Left ventricle myocardium inferior (tissue), 1 donor: ENCODE results near the gene CWC22. TPM values are rescaled to one million over a fixed set of nuclear protein-coding genes. Genes with fewer than 3 reads are reported as not detected.
"Not testable (repeated sequence)": the region's sequence is repeated elsewhere in the genome, so short reads cannot be mapped to it uniquely, and the experiment has no call there.

Experiments used
- DNase-seq: peaks from one replicate; pipeline ENCODE4 v3.0.0-alpha.2; 2020
- H3K27ac ChIP-seq: fragments of 200-600 bp; replicated peaks from 2 replicates; pipeline ENCODE4 v1.8.0; 2021
- H3K27me3 ChIP-seq: fragments of 200-600 bp; 2 replicates; pipeline ENCODE4 v1.8.0; 2021; ENCODE audit warnings: low read depth
- H3K36me3 ChIP-seq: fragments of 200-600 bp; 2 replicates; pipeline ENCODE4 v1.8.0; 2021
- H3K4me1 ChIP-seq: fragments of 200-600 bp; 2 replicates; pipeline ENCODE4 v1.8.0; 2021
- H3K4me3 ChIP-seq: fragments of 200-600 bp; 2 replicates; pipeline ENCODE4 v1.8.0; 2021; ENCODE audit warnings: mild to moderate bottlenecking, moderate library complexity
- H3K9me3 ChIP-seq: fragments of 200-600 bp; replicated peaks from 2 replicates; pipeline ENCODE4 v1.8.0; 2021
- intact Hi-C: fragments of 100-400 bp; cut with micrococcal nuclease; formaldehyde crosslinking; loops from one replicate; pipeline ENCODE4 v1.11.0; 2022
- total RNA-seq: library from RNA; stranded (reverse); fragmentation: NEBNext Ultra II Directional; extraction: Animal tissue kit (Norgen Biotek cat#: 25700); gene quantifications from one replicate; pipeline ENCODE4 v1.2.1, GENCODE V29; 2021
- TF ChIP-seq, protein P1 (sequence below): fragments of 200-600 bp; IDR thresholded peaks from 2 replicates; pipeline ENCODE4 v1.8.0; 2021; ENCODE audit warnings: antibody characterized with exemption, mild to moderate bottlenecking, borderline replicate concordance
- donor health status: DM: no; HTN: yes; CAD: no; lungs with severe emphysema.

The CWC22 gene
- total RNA-seq, 1 donor from 2014 or later: 12.0 TPM

- Histone ChIP-seq H3K27ac (no peak overlapping the region), H3K4me3 (no peak overlapping the region), H3K27me3 (no peaks in the 10 kb centered on the region), H3K4me1 (no peaks in the 10 kb centered on the region), H3K9me3 (no peaks in the 10 kb centered on the region), H3K36me3 (peaks cover 70% of the 10 kb centered on the region)
- DNase-seq: no peak
- TF ChIP-seq, protein P1, sequence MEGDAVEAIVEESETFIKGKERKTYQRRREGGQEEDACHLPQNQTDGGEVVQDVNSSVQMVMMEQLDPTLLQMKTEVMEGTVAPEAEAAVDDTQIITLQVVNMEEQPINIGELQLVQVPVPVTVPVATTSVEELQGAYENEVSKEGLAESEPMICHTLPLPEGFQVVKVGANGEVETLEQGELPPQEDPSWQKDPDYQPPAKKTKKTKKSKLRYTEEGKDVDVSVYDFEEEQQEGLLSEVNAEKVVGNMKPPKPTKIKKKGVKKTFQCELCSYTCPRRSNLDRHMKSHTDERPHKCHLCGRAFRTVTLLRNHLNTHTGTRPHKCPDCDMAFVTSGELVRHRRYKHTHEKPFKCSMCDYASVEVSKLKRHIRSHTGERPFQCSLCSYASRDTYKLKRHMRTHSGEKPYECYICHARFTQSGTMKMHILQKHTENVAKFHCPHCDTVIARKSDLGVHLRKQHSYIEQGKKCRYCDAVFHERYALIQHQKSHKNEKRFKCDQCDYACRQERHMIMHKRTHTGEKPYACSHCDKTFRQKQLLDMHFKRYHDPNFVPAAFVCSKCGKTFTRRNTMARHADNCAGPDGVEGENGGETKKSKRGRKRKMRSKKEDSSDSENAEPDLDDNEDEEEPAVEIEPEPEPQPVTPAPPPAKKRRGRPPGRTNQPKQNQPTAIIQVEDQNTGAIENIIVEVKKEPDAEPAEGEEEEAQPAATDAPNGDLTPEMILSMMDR: no peak
- intact Hi-C loops: no loop called here
These were observed 43.5 kb downstream of the CWC22 start for GRCh38 chr2:179963626-179964025.

GRCh38 chr2:179958251-179958650 lies 48.8 kb downstream of the CWC22 start:
- H3K36me3 ChIP-seq: peaks cover 73% of the 10 kb centered on the region
- H3K4me1 ChIP-seq, H3K27ac ChIP-seq, H3K4me3 ChIP-seq, intact Hi-C loops, DNase-seq, H3K9me3 ChIP-seq, H3K27me3 ChIP-seq: not testable (repeated sequence)

- no peaks in the 10 kb centered on the region for H3K27me3 ChIP-seq
- intact Hi-C loops: no loop called here
- no peaks in the 10 kb centered on the region for H3K9me3 ChIP-seq
- no peaks in the 10 kb centered on the region for H3K4me1 ChIP-seq
- H3K27ac ChIP-seq: no peak overlapping the region
- TF ChIP-seq, protein P1: no peak
- peaks cover 81% of the 10 kb centered on the region for H3K36me3 ChIP-seq
- no peak for DNase-seq
- H3K4me3 ChIP-seq: no peak overlapping the region
These were observed 53.1 kb downstream of the CWC22 start for GRCh38 chr2:179954026-179954425.

GRCh38 chr2:179953359-179953758 lies 53.7 kb downstream of the CWC22 start:
- TF ChIP-seq, protein P1: no peak
- DNase-seq: no peak
- Histone ChIP-seq H3K9me3 (no peaks in the 10 kb centered on the region), H3K36me3 (peaks cover 81% of the 10 kb centered on the region), H3K27me3 (no peaks in the 10 kb centered on the region), H3K4me1 (no peaks in the 10 kb centered on the region), H3K27ac (no peak overlapping the region), H3K4me3 (no peak overlapping the region)
- intact Hi-C loops: no loop called here

GRCh38 chr2:179952658-179953057 lies 54.4 kb downstream of the CWC22 start:
- Histone ChIP-seq H3K27me3 (no peaks in the 10 kb centered on the region), H3K4me1 (no peaks in the 10 kb centered on the region), H3K9me3 (no peaks in the 10 kb centered on the region), H3K4me3 (no peak overlapping the region), H3K36me3 (peaks cover 82% of the 10 kb centered on the region), H3K27ac (no peak overlapping the region)
- intact Hi-C loops: no loop called here
- no peak for DNase-seq
- TF ChIP-seq, protein P1: no peak

DNA sequence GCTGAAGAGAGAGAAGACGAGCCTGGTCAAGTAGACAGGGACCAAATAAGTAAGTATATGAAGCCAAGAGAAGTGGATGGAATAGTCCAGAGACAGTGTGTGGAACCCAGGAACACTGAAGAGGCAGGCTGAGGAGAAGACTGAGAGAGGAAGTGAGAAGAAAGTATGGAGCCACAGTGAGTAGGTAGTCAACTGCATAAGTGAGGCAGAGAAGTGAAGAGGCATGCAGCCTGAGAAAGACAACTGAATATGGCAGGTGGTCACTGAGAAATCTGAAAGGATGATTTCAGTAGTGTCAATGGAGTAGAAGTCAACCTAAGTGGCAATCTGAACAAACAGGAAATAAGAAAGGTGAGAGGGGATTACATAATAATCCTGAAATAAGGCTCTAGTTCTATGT lies 55.4 kb downstream of the CWC22 start:
- TF ChIP-seq, protein P1: no peak
- no peaks in the 10 kb centered on the region for H3K4me1 ChIP-seq
- intact Hi-C loops: no loop called here
- no peaks in the 10 kb centered on the region for H3K27me3 ChIP-seq
- no peak overlapping the region for H3K4me3 ChIP-seq
- H3K27ac ChIP-seq: no peak overlapping the region
- peaks cover 82% of the 10 kb centered on the region for H3K36me3 ChIP-seq
- no peaks in the 10 kb centered on the region for H3K9me3 ChIP-seq
- no peak for DNase-seq
